MCF 10A (cell line): ENCODE measurements around the gene XXYLT1. TPM values are rescaled to one million over a fixed set of nuclear protein-coding genes. Genes with fewer than 3 reads are reported as not detected.

Experiments used
- BruUV-seq: library from RNA; stranded (reverse); fragments of 400-500 nt; replicated peaks from 2 replicates; lab custom pipeline; 2021; lab: Mats Ljungman, UMichigan
- CTCF ChIA-PET: fragments of 300-600 bp; sonication (Branson Sonifier 250); formaldehyde crosslinking; extraction: SDS; loops from one replicate; lab custom pipeline; 2021; ENCODE audit warnings: antibody characterized with exemption, inconsistent platforms; lab: Yijun Ruan, JAX
- POLR2A ChIA-PET: fragments of 300-600, 350-650 bp; sonication (Branson Sonifier 250); formaldehyde crosslinking; extraction: SDS; loops from one replicate; lab custom pipeline; 2020; ENCODE audit warnings: antibody characterized with exemption, inconsistent platforms; lab: Yijun Ruan, JAX
- DNase-seq: peaks from one replicate; pipeline ENCODE4 v3.0.0-alpha.2; 2018; ENCODE audit not compliant: unreplicated experiment
- H3K27ac Mint-ChIP-seq: one replicate; pipeline ENCODE4 v1.8.0; 2022; ENCODE audit warnings: mild to moderate bottlenecking, low read depth, mixed read lengths; ENCODE audit not compliant: unreplicated experiment
- H3K27me3 Mint-ChIP-seq: one replicate; pipeline ENCODE4 v1.8.0; 2022; ENCODE audit warnings: mixed read lengths; ENCODE audit not compliant: insufficient read depth, unreplicated experiment
- H3K36me3 Mint-ChIP-seq: one replicate; pipeline ENCODE4 v1.8.0; 2022; ENCODE audit warnings: mild to moderate bottlenecking, moderate library complexity, mixed read lengths; ENCODE audit not compliant: insufficient read depth, unreplicated experiment
- H3K4me1 Mint-ChIP-seq: one replicate; pipeline ENCODE4 v1.8.0; 2022; ENCODE audit warnings: mixed read lengths; ENCODE audit not compliant: insufficient read depth, unreplicated experiment
- H3K4me3 Mint-ChIP-seq: one replicate; pipeline ENCODE4 v1.8.0; 2022; ENCODE audit warnings: mild to moderate bottlenecking, moderate library complexity, mixed read lengths; ENCODE audit not compliant: unreplicated experiment
- H3K9me3 Mint-ChIP-seq: one replicate; pipeline ENCODE4 v1.8.0; 2022; ENCODE audit warnings: mixed read lengths; ENCODE audit not compliant: unreplicated experiment
- CTCF ChIP-seq: fragments of 200-600 bp; IDR thresholded peaks from one replicate; pipeline ENCODE4 v1.8.0; 2022; ENCODE audit warnings: antibody characterized with exemption, mild to moderate bottlenecking; ENCODE audit not compliant: unreplicated experiment
- intact Hi-C: fragments of 100-400 bp; cut with micrococcal nuclease; formaldehyde crosslinking; loops from 2 replicates; pipeline ENCODE4 v1.14.1; 2022
- total RNA-seq: library from RNA; stranded (reverse); gene quantifications from 2 replicates; pipeline ENCODE4 v1.2.3, GENCODE V29; 2022

The XXYLT1 gene
- total RNA-seq, 1 experiment from 2014 or later: 10.0 TPM

GRCh38 chr3:195073866-195074860 lies 196.8 kb downstream of the XXYLT1 start:
- intact Hi-C loops: no loop called here
- TF ChIP-seq CTCF: no peak
- DNase-seq: no peak
- Mint-ChIP-seq H3K9me3 (no peaks in the 10 kb centered on the region), H3K4me3 (no peak overlapping the region), H3K36me3 (no peaks in the 10 kb centered on the region), H3K27me3 (no peaks in the 10 kb centered on the region), H3K4me1 (no peaks in the 10 kb centered on the region), H3K27ac (no peak overlapping the region)
- ChIA-PET POLR2A (no interaction called here), CTCF (interaction anchor here (0.5 to 0.9 kb wide), 4 partner anchors 42 to 448 kb away, joined by 3 to 4 read pairs (median 3); no protein-coding TSS in a partner anchor)
- BruUV-seq: no TSS peak

- ChIA-PET CTCF (no interaction called here), POLR2A (no interaction called here)
- Mint-ChIP-seq H3K27ac (no peak overlapping the region), H3K9me3 (no peaks in the 10 kb centered on the region), H3K27me3 (no peaks in the 10 kb centered on the region), H3K4me3 (no peak overlapping the region), H3K36me3 (no peaks in the 10 kb centered on the region), H3K4me1 (no peaks in the 10 kb centered on the region)
- no TSS peak for BruUV-seq
- DNase-seq: no peak
- intact Hi-C loops: no loop called here
- no peak for TF ChIP-seq CTCF
These were observed 197.9 kb downstream of the XXYLT1 start for GRCh38 chr3:195072916-195073564.

- POLR2A ChIA-PET: interaction anchor here (0.6 kb wide), 1 partner anchor 105 kb away, joined by 3 read pairs; no protein-coding TSS in a partner anchor
- Mint-ChIP-seq H3K27ac (no peak overlapping the region), H3K36me3 (no peaks in the 10 kb centered on the region), H3K27me3 (no peaks in the 10 kb centered on the region), H3K4me3 (no peak overlapping the region), H3K4me1 (no peaks in the 10 kb centered on the region), H3K9me3 (no peaks in the 10 kb centered on the region)
- no TSS peak for BruUV-seq
- DNase-seq: no peak
- TF ChIP-seq CTCF: no peak
- CTCF ChIA-PET: no interaction called here
- intact Hi-C loops: no loop called here
These were observed 198.8 kb downstream of the XXYLT1 start for GRCh38 chr3:195071916-195072820.
